Activated gamma-delta T cell treated with anti-CD3 and anti-CD28 coated beads, Interleukin-2, amount 50 U/mL, for 16 hours (primary cell): Measurements from ENCODE around the gene AFAP1L2.
"Not testable (repeated sequence)": the region's sequence is repeated elsewhere in the genome, so short reads cannot be mapped to it uniquely, and the experiment has no call there.

Experiments used
- DNase-seq: peaks from one replicate; pipeline ENCODE4 v3.0.0-alpha.2; 2020; ENCODE audit warnings: low read depth

The AFAP1L2 gene

GRCh38 chr10:114335614-114336013 lies 68.7 kb downstream of the AFAP1L2 start:
- DNase-seq: no peak

- DNase-seq: no peak
These were observed 70.0 kb downstream of the AFAP1L2 start for GRCh38 chr10:114334301-114334700.

- not testable (repeated sequence) for DNase-seq
These were observed 70.9 kb downstream of the AFAP1L2 start for GRCh38 chr10:114333441-114333840.

- no peak for DNase-seq
These were observed 71.8 kb downstream of the AFAP1L2 start for GRCh38 chr10:114332301-114333192.

GRCh38 chr10:114329634-114330365 lies 74.5 kb downstream of the AFAP1L2 start:
- no peak for DNase-seq

- DNase-seq: no peak
These were observed 75.4 kb downstream of the AFAP1L2 start for GRCh38 chr10:114328874-114329273.

GRCh38 chr10:114328441-114328812 lies 75.9 kb downstream of the AFAP1L2 start:
- no peak for DNase-seq

- no peak for DNase-seq
These were observed 76.5 kb downstream of the AFAP1L2 start for GRCh38 chr10:114327537-114328440.

GRCh38 chr10:114326795-114327194 lies 77.5 kb downstream of the AFAP1L2 start:
- no peak for DNase-seq

GRCh38 chr10:114323023-114323422 lies 81.3 kb downstream of the AFAP1L2 start:
- no peak for DNase-seq

GRCh38 chr10:114322344-114322743 lies 82.0 kb downstream of the AFAP1L2 start:
- no peak for DNase-seq

- DNase-seq: no peak
These were observed 83.8 kb downstream of the AFAP1L2 start for GRCh38 chr10:114320249-114321116.

GRCh38 chr10:114319406-114320248 lies 84.7 kb downstream of the AFAP1L2 start:
- no peak for DNase-seq

GRCh38 chr10:114316744-114317143 lies 87.6 kb downstream of the AFAP1L2 start:
- DNase-seq: no peak

GRCh38 chr10:114315566-114316420 lies 88.5 kb downstream of the AFAP1L2 start:
- DNase-seq: no peak

- DNase-seq: no peak
These were observed 90.4 kb downstream of the AFAP1L2 start for GRCh38 chr10:114313866-114314265.

GRCh38 chr10:114313139-114313538 lies 91.2 kb downstream of the AFAP1L2 start:
- no peak for DNase-seq

GRCh38 chr10:114311496-114312209 lies 92.6 kb downstream of the AFAP1L2 start:
- DNase-seq: no peak

GRCh38 chr10:114311023-114311422 lies 93.3 kb downstream of the AFAP1L2 start:
- no peak for DNase-seq
